Measurements from ENCODE around the gene DNA2.

- TF ChIP-seq PATZ1 (CRISPR knock-in tag; IDR thresholded peaks at IDR 0.05; ENCODE audit: borderline replicate concordance) (no peak), ISL1 (CRISPR knock-in tag; IDR thresholded peaks at IDR 0.05) (no peak), SNAI2 (CRISPR knock-in tag; IDR thresholded peaks at IDR 0.05) (no peak), ZNF8 (CRISPR knock-in tag; IDR thresholded peaks at IDR 0.05) (no peak), ZFP30 (CRISPR knock-in tag; IDR thresholded peaks at IDR 0.05) (no peak), POU6F1 (CRISPR knock-in tag; IDR thresholded peaks at IDR 0.05; ENCODE audit: borderline replicate concordance, low read depth) (no peak)
Observed at GRCh38 chr10:68471063-68471585, 649 bp downstream of the DNA2 start.
